GM12891 (cell line): Measurements from ENCODE around the gene PPP2R5E. TPM values are rescaled to one million over a fixed set of nuclear protein-coding genes. Genes with fewer than 3 reads are reported as not detected.
"Not testable (repeated sequence)": the region's sequence is repeated elsewhere in the genome, so short reads cannot be mapped to it uniquely, and the experiment has no call there.

Source experiments
- DNase-seq: peaks from one replicate; pipeline ENCODE4 v3.0.0; 2011; ENCODE audit warnings: low spot score; ENCODE audit not compliant: insufficient read length
- FAIRE-seq: peaks from 2 replicates; lab custom pipeline; 2011; peaks lifted over from hg19 to GRCh38; lab: Jason Lieb, UNC
- PAX5 ChIP-seq: IDR thresholded peaks from 2 replicates; pipeline ENCODE4 v1.6.1; 2011; ENCODE audit warnings: low read length, moderate library complexity, mild to moderate bottlenecking; ENCODE audit not compliant: insufficient read depth, severe bottlenecking
- POLR2A ChIP-seq: IDR thresholded peaks from 2 replicates; pipeline ENCODE4 v1.6.1; 2011; ENCODE audit warnings: low read depth, low read length, control low read depth
- POLR2AphosphoS5 ChIP-seq: IDR thresholded peaks from 2 replicates; pipeline ENCODE4 v1.6.1; 2011; ENCODE audit warnings: low read depth, low read length, control low read depth
- POU2F2 ChIP-seq: IDR thresholded peaks from 2 replicates; pipeline ENCODE4 v1.6.1; 2011; ENCODE audit warnings: low read depth, mild to moderate bottlenecking, control low read depth, low read length, moderate library complexity
- SPI1 ChIP-seq: IDR thresholded peaks from 2 replicates; pipeline ENCODE4 v1.6.1; 2011; ENCODE audit warnings: low read depth, low read length, control low read depth
- TAF1 ChIP-seq: IDR thresholded peaks from 2 replicates; pipeline ENCODE4 v1.6.1; 2011; ENCODE audit warnings: low read depth, low read length, control low read depth
- polyA plus RNA-seq: library from polyadenylated mRNA; unstranded; fragments of >200 nt; gene quantifications from one replicate; pipeline ENCODE4 v1.2.1, GENCODE V29; 2012; ENCODE audit warnings: low read depth, missing spikeins, inconsistent platforms; ENCODE audit not compliant: missing spikeins

PPP2R5E gene
- polyA plus RNA-seq = 15.4 TPM

DNA sequence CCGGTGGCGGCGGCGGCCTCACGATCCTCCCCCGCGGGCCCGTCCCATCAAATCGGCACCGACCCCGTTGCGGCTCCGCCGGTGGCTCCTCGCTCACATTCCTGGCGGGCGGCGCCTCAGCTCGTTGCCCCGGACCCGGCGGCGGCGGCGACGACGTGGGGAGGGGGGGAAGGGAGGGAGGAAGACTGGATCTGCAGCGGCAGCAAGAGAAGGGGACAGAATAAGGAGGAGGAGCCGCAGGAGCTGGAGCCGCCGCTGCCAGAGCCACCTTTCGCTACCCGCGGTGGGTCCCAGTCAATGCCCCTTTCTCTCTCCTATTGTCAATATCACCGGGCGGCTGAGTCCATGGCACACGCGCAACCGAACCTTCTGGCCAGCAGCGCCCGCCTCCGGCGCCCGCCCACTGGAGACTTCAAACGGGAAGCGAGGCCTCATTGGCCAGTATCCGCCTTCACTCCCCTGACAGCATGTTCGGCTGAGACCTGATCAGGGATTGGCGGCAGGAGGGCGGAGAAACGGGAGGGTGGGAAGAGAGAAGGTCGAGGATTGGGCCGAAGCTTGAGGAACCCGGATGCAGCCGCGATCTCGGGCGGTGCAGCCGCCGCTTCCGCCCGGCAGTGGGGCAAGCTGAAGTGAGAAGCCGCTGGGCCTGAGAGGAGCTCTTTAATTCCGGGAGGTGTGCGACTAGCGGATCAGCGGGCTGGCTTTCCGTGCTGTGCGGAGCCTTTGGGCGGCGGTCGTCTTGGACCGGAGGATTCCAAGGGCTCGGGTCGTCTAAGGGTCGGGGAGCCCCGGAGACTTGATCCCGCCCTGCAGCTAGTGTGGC, at the start of gene PPP2R5E:
PPP2R5E (minus strand) TSS at position 378 of the 826 bp plus-strand sequence. CDS start 3,692 bp downstream, outside the sequence.
- peak; percentile 94 for TF ChIP-seq POLR2A
- TF ChIP-seq SPI1 = 0 out of 2 replicates have a peak, but pooled peaks have one; percentile 8
- TF ChIP-seq PAX5 = no peak
- TF ChIP-seq POLR2AphosphoS5 = peak; percentile 93
- peak; percentile 80 for TF ChIP-seq TAF1
- TF ChIP-seq POU2F2 = peak; percentile 79
- peak; percentile 89 for DNase-seq
- peak; percentile 96 for FAIRE-seq

GRCh38 chr14:63583046-63583445, 39.9 kb upstream of the PPP2R5E start:
- FAIRE-seq, DNase-seq: not testable (repeated sequence)

DNA sequence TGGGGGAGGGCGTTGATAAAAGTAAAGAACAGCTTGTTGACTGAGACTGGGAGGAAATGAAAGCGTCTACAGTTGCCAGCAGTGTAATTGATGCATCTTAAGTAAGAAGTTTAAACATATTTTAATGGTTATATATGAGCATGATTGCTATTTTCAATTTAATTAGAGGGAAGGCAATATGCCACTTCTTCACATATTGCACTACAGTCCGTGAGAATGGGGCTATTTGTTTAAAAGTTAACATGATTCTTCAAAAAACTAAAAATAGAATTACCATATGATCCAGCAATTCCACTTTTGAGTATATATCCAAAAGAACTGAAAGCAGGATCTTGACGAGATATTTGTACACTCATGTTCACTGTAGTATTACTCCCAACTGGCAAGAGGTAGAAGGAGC, 38.3 kb upstream of the PPP2R5E start:
- TF ChIP-seq POLR2AphosphoS5 = no peak
- TF ChIP-seq SPI1 = no peak
- TF ChIP-seq TAF1 = no peak
- TF ChIP-seq POU2F2 = no peak
- TF ChIP-seq POLR2A = no peak
- no peak for TF ChIP-seq PAX5
- DNase-seq (no peak), FAIRE-seq (no peak)

DNA sequence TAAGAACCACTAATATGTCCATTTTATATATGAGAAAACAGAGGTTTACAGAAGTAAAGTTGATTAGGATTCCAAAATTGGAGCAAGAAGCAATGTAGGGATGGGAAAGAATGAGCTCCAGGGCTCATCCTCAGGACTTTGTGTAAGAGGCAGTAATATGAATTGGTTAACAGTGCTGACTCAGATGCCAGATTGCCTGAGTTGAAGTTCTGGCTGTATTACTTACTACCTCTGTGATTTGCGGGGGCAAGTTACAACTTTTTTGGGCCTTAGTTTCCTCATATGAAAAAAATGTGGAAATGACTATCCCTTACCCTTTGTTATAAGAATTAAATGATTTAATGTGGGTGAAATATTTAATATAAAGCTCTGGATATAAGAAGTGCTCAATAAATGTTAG, 35.1 kb upstream of the PPP2R5E start:
- DNase-seq (no peak), FAIRE-seq (no peak)
- TF ChIP-seq PAX5 (no peak), POLR2A (no peak), TAF1 (no peak), POU2F2 (no peak), POLR2AphosphoS5 (no peak), SPI1 (no peak)

DNA sequence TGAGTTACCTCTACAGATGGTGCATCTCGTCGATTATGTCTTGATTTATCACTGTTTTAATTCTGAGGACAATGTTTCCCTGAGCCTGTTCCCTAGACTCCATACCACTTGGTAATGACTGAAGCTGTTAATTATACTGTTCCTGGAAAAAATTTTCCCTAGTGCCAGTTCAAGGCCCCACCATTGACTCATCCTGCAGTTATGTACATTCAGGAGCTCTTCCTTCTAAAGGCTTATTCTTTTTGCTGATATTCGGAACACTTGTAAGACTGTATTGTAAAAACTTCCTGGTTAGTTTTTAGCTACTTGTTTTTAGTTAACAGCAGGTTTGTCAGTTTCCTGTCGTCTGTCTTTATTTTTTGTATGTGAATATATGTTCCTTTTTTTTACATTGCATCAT, 30.4 kb upstream of the PPP2R5E start:
- FAIRE-seq (no peak), DNase-seq (no peak)
- no peak for TF ChIP-seq TAF1
- no peak for TF ChIP-seq POLR2A
- no peak for TF ChIP-seq POU2F2
- no peak for TF ChIP-seq POLR2AphosphoS5
- TF ChIP-seq PAX5 = no peak
- TF ChIP-seq SPI1 = no peak

- DNase-seq (no peak), FAIRE-seq (no peak)
- TF ChIP-seq SPI1 (no peak), POU2F2 (no peak), PAX5 (no peak), POLR2A (no peak), TAF1 (no peak), POLR2AphosphoS5 (no peak)
Measured at GRCh38 chr14:63565448-63565847, 22.3 kb upstream of the PPP2R5E start.

- DNase-seq (no peak), FAIRE-seq (no peak)
- TF ChIP-seq SPI1 (no peak), PAX5 (no peak), POU2F2 (no peak), TAF1 (no peak), POLR2AphosphoS5 (no peak), POLR2A (no peak)
Measured at GRCh38 chr14:63564318-63564717, 21.1 kb upstream of the PPP2R5E start.

DNA sequence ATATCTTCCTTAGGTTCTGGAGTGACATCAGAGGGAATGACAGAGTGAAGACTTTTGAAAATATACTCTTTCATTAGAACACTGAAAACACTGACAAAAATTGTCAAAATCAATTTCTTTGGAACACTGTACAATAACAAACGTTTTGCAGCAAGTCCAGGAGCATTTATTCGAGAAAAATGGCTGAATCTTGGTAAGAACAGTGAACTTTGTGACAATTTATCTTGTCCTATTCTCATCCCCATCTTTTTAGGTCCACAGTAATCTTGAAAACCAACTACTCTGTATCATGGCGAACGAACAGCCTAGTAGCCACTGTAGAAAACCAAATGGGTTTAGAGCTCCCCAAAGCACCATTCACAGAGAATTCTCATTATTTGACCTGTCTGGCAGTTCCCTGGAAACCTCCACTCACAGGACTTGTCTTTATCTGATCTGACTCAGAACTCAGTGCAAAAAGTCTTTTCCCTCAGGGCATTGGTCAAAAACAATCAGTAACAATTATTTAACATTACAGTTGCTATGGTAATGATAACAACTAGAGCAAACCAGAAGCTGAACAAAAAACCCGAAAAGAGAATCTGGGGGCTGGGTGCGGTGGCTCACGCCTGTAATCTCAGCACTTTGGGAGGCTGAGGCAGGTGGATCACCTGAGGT, 20.3 kb upstream of the PPP2R5E start:
- DNase-seq (no peak), FAIRE-seq (no peak)
- TF ChIP-seq TAF1 (no peak), POU2F2 (no peak), POLR2AphosphoS5 (no peak), PAX5 (no peak), POLR2A (no peak), SPI1 (no peak)

DNA sequence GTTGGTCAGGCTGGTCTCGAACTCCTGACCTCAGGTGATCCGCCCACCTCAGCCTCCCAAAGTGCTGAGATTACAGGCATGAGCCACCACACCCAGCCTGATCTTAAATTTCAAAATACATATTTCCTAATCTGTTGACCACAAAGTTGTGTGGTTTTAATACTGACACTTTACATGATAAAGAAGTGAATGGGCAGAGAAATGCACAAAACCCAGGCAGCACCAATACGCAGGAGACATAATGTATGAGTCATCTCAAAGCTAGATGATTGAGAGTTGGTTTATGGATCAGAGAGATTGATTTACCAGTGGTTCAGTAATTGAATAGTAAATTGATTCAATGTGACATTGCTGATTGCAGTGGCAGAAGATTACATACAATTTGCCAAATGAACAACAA, 19.2 kb upstream of the PPP2R5E start:
- no peak for FAIRE-seq

More for the DNA sequence above, 19.2 kb upstream of the PPP2R5E start:
- TF ChIP-seq POU2F2 (no peak), PAX5 (no peak), POLR2AphosphoS5 (no peak), POLR2A (no peak), SPI1 (no peak), TAF1 (no peak)
- DNase-seq = no peak
